Hepatocyte (in vitro differentiated cells): ENCODE results near the gene ZFAND5. TPM values are rescaled to one million over a fixed set of nuclear protein-coding genes. Genes with fewer than 3 reads are reported as not detected.

Source experiments
- DNase-seq: peaks from one replicate; pipeline ENCODE4 v3.0.0-alpha.2; 2016; ENCODE audit warnings: low spot score
- H2AFZ ChIP-seq: fragments of 200-600 bp; sonication (generic); 2 replicates; pipeline ENCODE4 v1.6.0; 2016; ENCODE audit warnings: antibody characterized with exemption, mild to moderate bottlenecking
- H3K27ac ChIP-seq: fragments of 200-600 bp; sonication (generic); 2 replicates; pipeline ENCODE4 v1.5.1; 2016; ENCODE audit warnings: mild to moderate bottlenecking
- H3K27me3 ChIP-seq: fragments of 200-600 bp; sonication (generic); 2 replicates; pipeline ENCODE4 v1.6.1; 2016
- H3K36me3 ChIP-seq: fragments of 200-600 bp; sonication (generic); replicated peaks from 2 replicates; pipeline ENCODE4 v1.5.1; 2016; ENCODE audit warnings: low read depth; ENCODE audit not compliant: insufficient read depth
- H3K4me1 ChIP-seq: fragments of 200-600 bp; sonication (generic); 2 replicates; pipeline ENCODE4 v1.5.1; 2016; ENCODE audit warnings: mild to moderate bottlenecking, moderate library complexity; ENCODE audit not compliant: insufficient read depth
- H3K4me2 ChIP-seq: fragments of 200-600 bp; sonication (generic); 2 replicates; pipeline ENCODE4 v1.6.0; 2016
- H3K4me3 ChIP-seq: fragments of 200-600 bp; sonication (generic); 2 replicates; pipeline ENCODE4 v1.5.1; 2016; ENCODE audit warnings: mild to moderate bottlenecking
- H3K79me2 ChIP-seq: fragments of 200-600 bp; sonication (generic); 2 replicates; pipeline ENCODE4 v1.6.0; 2017; ENCODE audit warnings: mild to moderate bottlenecking
- H3K9me2 ChIP-seq: fragments of 200-600 bp; sonication (generic); replicated peaks from 2 replicates; pipeline ENCODE4 v1.6.0; 2017; ENCODE audit warnings: mild to moderate bottlenecking; ENCODE audit not compliant: insufficient read depth
- H3K9me3 ChIP-seq: fragments of 200-600 bp; sonication (generic); 2 replicates; pipeline ENCODE4 v1.5.1; 2016; ENCODE audit warnings: low read depth, mild to moderate bottlenecking
- H4K20me1 ChIP-seq: fragments of 200-600 bp; sonication (generic); 2 replicates; pipeline ENCODE4 v1.6.0; 2016; ENCODE audit warnings: mild to moderate bottlenecking; ENCODE audit not compliant: insufficient read depth, poor library complexity, severe bottlenecking
- CTCF ChIP-seq: fragments of 200-600 bp; sonication (generic); IDR thresholded peaks from 2 replicates; pipeline ENCODE4 v1.5.1; 2016; ENCODE audit warnings: antibody characterized with exemption, mild to moderate bottlenecking; ENCODE audit not compliant: poor library complexity
- EZH2 ChIP-seq: fragments of 200-600 bp; sonication (generic); IDR thresholded peaks from 2 replicates; pipeline ENCODE4 v1.6.1; 2016; ENCODE audit warnings: antibody characterized with exemption, mild to moderate bottlenecking, borderline replicate concordance
- EZH2phosphoT487 ChIP-seq: fragments of 200-600 bp; sonication (generic); IDR thresholded peaks from one replicate; pipeline ENCODE4 v1.6.1; 2018; ENCODE audit warnings: antibody characterized with exemption, mild to moderate bottlenecking, low read depth, moderate library complexity; ENCODE audit not compliant: unreplicated experiment, severe bottlenecking
- WGBS: methylation state at CpG from one replicate; pipeline ENCODE4 v1.1.6; 2016; ENCODE audit warnings: low lambda C conversion rate; ENCODE audit errors: missing lambda C conversion rate; 5-methylcytosine and 5-hydroxymethylcytosine counted together
- polyA plus RNA-seq: library from polyadenylated mRNA; unstranded; fragments of >200 nt; fragmentation: Nextera tagmentation; extraction: Ambion mirVana; gene quantifications from 2 replicates; pipeline ENCODE4 v1.2.1, GENCODE V29; 2016
- total RNA-seq: library from RNA; depleted of rRNA; stranded (reverse); fragments of >200 nt; gene quantifications from 2 replicates; pipeline ENCODE4 v1.2.3, GENCODE V29; 2014

Gene ZFAND5
- total and polyA plus RNA-seq, 2 experiments from 2014 or later: 208 to 288 TPM

DNA sequence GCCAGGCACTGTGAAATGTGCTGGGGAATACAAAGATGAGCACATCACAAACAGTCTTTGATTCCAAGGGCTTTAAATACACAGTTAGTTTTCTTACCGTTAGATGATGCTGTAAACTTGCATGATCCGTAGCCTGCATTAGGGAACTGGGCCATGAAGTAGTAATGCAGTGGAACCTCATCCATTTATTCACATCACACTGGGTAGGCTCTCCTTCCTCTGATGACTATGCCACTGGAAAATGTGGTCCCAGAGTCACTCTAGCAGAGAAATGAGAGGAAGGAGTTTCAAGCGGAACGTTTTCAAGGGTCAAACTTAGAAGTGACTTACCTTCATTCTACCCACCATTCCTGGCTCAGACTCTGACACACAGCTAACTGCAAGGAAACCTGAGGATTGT is 26.4 kb downstream of the ZFAND5 start:
- WGBS: 97% methylated on average over 4 of the region's 4 CpGs
- no peaks in the 10 kb centered on the region for H3K9me3 ChIP-seq

GRCh38 chr9:72337286-72337685 is 27.7 kb downstream of the ZFAND5 start:
- H2AFZ ChIP-seq: no peak overlapping the region
- no peaks in the 10 kb centered on the region for H3K27me3 ChIP-seq

More for the DNA sequence above, 26.4 kb downstream of the ZFAND5 start:
- Histone ChIP-seq H3K4me3 (no peak overlapping the region), H3K4me1 (no peaks in the 10 kb centered on the region), H3K9me2 (no peaks in the 10 kb centered on the region), H3K4me2 (no peak overlapping the region), H4K20me1 (no peaks in the 10 kb centered on the region), H3K79me2 (no peaks in the 10 kb centered on the region), H3K36me3 (no peaks in the 10 kb centered on the region), H3K27me3 (no peaks in the 10 kb centered on the region), H3K27ac (no peak overlapping the region), H2AFZ (no peak overlapping the region)
- TF ChIP-seq EZH2phosphoT487 (no peak), CTCF (no peak)
- no peak for DNase-seq

DNA sequence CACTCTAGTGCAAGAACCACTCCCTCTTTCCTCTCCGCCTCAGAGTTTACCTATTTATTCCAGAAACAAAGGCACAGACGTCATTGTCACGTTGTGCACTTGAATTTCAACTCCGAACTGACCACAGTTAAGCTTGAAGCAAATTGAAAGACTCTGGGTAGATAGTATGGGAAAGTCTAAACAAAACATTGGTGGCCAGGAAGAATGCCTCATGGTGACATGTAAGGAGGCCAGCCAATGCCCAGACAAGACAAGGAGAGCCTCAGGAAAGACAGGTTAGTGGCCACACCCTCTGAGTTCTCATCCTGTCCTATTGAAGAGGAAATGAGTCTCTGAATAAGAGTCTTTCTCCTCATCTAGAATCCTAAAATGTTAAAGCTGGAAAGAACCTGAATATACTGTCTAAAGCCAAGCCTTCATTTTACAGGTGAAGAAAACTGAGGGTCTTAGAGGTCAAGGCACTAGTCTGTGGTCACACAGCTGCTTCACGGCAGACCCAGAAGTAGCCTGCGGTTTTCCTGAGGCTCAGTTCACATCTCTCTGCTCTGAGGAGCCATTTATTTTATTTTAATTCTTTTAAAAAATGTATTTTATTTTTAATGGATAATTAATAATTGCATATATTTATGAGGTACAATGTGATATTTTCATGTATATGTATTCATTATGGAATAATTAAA is 30.2 kb downstream of the ZFAND5 start:
- no peaks in the 10 kb centered on the region for H3K4me1 ChIP-seq
- TF ChIP-seq CTCF: no peak
- no peak for TF ChIP-seq EZH2phosphoT487
- TF ChIP-seq EZH2: no peak
- 90% methylated on average over 6 of the region's 6 CpGs for WGBS
- no peaks in the 10 kb centered on the region for H3K9me3 ChIP-seq
- no peak for DNase-seq
- H3K27me3 ChIP-seq: no peaks in the 10 kb centered on the region
- no peak overlapping the region for H3K4me3 ChIP-seq
- H3K79me2 ChIP-seq: no peaks in the 10 kb centered on the region
- H3K9me2 ChIP-seq: no peaks in the 10 kb centered on the region
- H2AFZ ChIP-seq: no peak overlapping the region
- H4K20me1 ChIP-seq: no peaks in the 10 kb centered on the region
- no peaks in the 10 kb centered on the region for H3K36me3 ChIP-seq
- no peak overlapping the region for H3K27ac ChIP-seq
- H3K4me2 ChIP-seq: no peak overlapping the region

More at GRCh38 chr9:72337286-72337685, 27.7 kb downstream of the ZFAND5 start:
- no peak for TF ChIP-seq EZH2
- no peak for TF ChIP-seq EZH2phosphoT487
- TF ChIP-seq CTCF: no peak
- no peak overlapping the region for H3K4me2 ChIP-seq
- no peak overlapping the region for H3K27ac ChIP-seq
- no peak overlapping the region for H3K4me3 ChIP-seq
- H3K9me2 ChIP-seq: no peaks in the 10 kb centered on the region
- no peaks in the 10 kb centered on the region for H3K79me2 ChIP-seq
- no peaks in the 10 kb centered on the region for H3K4me1 ChIP-seq
- DNase-seq: no peak
- WGBS: 62% methylated on average over 5 of the region's 5 CpGs
- no peaks in the 10 kb centered on the region for H3K9me3 ChIP-seq
- no peaks in the 10 kb centered on the region for H4K20me1 ChIP-seq
- H3K36me3 ChIP-seq: no peaks in the 10 kb centered on the region
